CD4-positive, alpha-beta T cell treated with Interleukin-10 for 1 hour (primary cell): ENCODE results near the gene ZMYND10.

Experiments
- DNase-seq: peaks from one replicate; pipeline ENCODE4 v3.0.0-alpha.2; 2020

The ZMYND10 gene

DNA sequence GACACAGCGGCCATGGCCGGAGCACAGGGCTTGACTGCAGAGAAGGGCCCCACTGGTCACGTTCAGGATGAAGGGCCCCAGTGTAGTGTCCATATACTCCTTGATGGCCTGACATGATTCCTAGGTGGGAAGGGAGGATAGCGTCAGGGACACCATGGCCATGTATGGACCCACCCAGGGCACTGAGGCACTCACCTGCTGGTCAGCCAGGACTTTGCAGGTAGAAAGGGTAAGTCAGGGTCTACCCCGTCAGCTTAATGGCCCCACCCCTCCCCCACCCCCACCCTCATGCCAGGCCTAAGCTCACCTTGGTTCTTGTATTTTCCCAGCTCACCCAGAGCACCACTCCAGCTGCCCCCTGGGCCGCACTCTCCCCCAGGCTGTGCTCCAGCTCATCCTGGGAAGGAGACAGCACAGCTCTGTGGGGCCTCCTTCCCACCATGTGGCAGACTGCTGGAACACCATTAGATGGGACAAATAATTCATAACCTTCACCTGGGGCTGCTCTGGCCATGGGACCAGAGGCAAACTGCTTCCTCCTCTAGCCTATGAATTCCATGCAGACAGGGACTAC lies 44.8 kb downstream of the ZMYND10 start:
- DNase-seq = no peak

DNA sequence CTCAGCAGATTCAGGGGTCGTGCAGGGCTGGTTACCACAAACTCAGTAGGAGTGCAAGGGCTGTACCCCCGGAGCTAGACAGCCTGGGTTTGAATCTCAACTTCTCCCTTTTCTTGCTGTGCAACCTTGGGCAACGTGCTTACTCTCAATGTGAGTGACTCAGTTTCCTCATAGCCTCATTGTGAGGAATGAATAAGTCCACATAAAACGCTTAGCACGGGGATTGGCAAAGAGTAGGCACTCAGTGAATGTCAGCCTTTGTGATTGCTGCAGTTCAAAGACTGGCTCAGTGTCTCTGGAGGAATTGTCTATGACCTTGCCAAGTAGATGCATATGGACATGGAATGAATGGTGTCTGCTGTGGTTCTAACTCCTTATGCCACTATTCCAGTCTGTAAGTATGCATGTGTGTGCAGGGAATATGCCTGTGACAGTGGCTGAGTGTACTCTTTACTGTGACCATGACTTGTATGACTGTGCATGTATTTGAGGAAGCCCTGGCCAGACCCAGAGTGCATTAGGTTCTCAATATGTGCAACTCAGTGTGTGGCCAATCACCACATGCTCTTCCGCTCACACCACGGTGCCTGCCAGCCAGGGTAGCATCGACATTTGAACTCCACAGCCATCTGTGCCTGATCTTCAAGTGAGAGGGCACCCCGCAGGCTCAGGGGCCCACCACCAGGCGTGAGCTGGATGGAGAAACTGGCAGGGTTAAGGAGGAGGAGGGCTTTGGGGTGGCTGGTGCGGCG lies 45.4 kb downstream of the ZMYND10 start:
- DNase-seq = no peak

DNA sequence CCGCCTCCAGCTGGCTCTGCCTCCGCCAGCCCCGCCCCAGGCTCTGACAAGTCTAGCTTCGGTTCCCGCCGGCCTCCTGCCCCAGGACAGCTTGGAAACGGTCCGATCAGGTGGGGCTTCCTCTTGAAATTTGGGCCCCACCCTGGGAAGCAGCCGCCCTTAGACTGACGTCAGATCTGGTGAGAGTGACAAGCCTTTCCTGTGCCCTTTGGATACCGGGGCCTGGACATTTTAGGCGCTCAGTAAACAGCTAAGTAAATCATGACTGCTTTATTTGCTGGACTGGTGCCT lies 45.9 kb downstream of the ZMYND10 start:
- DNase-seq = no peak

DNA sequence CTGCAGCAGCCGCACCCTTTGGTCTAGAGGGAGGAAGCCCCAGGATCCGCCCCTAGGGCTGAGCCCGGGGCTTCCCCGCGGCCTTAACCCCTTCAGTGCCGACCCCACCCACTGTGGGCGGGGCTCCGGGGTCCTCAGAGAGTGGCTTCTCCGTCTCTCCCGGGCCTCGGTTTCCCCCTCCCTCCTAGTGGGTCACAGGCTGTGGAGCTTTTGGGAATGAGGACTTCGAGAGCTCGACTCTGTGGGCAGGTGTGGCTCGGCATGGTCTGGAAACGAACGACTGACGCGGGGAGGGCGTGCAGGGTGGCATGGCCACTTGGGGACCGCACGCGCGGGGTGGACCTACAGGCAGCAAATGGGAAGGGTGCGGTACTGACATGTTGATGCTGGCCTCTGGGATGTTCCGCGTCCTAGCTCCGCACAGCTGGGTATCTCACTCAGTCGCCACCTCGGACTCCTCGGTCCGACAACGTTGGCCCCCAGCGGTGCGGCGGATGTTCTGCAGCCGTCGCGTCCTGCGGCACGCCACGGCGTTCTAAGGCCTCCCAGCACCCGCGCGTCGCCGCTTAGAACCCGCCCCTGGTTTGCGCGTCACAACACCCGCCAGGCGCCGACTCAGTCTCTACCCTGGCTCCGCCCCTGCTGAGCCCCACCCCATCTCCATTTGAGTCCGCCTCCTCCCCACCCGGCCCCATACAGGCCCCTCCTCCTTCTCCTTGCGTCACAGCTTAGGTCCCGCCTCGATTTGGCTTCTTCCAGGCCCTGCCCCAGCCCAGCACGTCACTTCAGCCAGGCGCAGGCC lies 46.5 kb downstream of the ZMYND10 start, which contains the start of the genes HYAL3 and NAA80:
Gene HYAL3 (minus strand): TSS at position 570 of the 802 bp plus-strand sequence. CDS start 3,803 bp downstream, outside the sequence.
Gene NAA80 (minus strand): TSS at position 570 of the 802 bp plus-strand sequence. CDS start 1,942 bp downstream, outside the sequence.
- DNase-seq = peak; percentile 100

DNA sequence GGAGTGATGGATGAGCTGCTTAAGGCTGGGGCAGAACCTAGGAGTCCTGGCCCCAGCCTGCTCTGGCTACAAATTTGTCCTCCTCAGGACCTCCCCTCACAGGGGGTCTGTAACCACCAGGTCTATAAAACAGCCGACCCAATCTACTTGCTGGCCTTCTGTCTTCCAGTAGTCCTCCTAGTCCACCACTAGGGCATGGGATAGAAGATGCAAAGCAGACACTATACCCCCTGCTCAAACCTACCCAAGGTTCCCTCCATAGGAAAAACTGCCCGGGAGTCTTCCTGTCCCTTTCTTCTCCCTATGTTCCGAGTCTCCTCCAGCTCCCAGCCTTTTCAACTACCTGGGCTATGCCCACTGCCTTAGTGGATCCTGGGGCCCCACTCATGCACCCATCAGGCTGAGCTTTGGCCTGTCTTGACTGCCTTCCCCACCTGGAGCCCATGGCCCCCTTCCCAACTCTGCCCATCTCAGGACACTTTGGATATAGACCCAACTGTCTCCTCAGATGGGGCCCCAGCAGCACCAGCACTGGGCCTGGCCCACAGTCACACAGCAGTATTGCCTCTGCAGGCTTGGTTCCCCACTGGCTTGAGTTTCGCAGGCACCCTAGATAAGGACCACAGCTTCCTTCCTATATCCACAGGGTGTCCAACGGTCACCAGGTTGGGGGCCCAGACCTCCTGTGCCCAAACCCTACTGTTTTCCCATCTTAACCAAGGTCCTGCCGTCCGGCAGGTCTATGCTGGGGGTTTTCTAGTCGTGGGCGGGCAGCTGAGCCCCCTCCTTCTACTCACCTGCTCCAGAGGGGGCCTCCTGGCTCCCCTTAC lies 47.4 kb downstream of the ZMYND10 start:
- no peak for DNase-seq

DNA sequence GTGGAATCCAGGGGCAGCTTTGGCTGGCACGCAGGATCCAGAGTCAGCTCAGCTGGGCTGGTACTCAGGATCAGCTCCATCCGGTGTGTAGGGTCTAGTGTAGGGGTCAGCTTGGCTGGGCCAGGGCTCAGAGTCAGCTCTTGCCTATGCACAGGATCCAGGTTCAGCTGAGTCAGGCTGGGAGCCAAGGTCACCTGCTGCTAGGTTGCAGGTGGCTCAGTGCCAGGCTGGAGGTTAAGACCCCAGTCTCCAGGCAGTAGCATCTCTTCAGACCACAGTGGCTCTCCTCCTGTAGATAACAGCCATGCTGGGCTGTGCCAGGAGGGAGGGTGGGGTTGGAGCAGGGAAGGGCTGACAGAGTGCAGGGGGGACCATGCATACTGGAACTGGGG lies 48.2 kb downstream of the ZMYND10 start:
- DNase-seq = no peak

DNA sequence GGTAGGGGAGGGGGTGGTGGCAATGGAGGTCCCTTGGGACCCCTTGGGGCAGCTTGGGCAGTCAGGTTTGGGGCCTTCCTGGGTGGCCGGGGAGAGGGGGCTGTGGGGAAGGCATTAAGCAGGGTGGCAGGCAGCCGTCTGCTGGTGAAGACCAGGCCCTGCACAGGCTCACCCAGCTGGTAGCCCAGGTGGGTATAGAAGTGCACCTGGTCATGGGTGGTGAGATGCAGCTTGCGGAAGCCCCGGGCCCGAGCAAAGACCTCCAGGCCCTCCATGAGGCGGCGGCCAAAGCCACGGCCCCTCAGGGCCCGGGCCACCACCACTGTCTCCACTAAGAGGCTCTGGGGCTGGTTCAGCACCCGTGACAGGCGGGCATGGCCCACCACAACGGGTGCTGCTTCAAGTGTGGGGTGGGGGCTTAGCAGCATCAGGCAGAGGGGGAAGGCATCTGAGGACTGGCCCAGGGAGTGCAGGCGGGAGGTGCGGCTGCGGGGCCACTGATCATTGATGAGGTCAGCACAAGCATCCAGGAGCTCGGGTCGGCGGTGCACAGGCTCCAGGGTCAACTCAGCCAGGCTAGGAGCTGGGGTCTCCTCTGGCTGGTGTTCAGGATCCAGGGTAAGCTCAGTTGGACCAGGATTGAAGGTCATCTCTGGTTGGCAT lies 48.7 kb downstream of the ZMYND10 start:
- no peak for DNase-seq

DNA sequence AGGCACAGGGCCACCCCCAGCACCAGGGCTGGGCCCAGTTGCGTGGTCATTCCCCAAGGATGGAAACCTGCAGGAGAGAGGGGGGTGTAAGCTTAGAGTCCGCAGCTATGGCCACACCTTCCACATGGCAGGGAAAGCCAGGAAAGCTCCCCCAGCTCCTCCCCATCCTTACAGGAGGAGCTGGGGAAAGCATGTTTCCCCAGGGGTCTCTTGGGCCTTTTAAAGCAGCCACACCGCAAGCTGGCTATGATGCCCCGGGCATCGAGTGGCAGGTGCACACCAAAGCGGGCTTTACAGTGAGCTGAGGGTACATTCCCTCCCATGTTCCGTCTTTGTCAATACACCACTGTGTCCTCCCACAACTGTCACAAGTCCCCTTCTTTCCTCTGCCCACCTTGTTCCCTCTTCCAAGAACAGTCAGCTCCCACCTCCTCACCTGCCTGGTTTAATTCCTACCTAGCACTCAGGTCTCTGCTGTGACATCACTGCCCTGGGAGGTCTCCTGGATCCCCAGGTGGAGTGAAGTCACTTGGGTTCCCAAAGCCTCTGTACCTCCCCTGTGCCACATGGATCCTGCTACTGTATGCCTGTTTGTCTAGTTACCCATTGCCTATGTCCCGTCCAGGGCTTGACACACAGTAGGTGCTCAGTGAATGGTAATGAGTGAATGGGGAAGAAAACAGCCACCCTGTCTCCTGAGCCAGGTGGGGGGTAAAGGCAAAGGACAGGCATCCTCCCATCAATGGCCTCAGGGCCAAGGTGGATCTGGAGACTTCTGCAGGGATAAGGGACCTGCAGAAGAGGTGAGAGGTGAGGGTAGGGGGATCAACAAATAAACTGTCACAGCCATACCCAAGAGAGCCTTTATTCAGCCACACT lies 49.7 kb downstream of the ZMYND10 start:
- no peak for DNase-seq

DNA sequence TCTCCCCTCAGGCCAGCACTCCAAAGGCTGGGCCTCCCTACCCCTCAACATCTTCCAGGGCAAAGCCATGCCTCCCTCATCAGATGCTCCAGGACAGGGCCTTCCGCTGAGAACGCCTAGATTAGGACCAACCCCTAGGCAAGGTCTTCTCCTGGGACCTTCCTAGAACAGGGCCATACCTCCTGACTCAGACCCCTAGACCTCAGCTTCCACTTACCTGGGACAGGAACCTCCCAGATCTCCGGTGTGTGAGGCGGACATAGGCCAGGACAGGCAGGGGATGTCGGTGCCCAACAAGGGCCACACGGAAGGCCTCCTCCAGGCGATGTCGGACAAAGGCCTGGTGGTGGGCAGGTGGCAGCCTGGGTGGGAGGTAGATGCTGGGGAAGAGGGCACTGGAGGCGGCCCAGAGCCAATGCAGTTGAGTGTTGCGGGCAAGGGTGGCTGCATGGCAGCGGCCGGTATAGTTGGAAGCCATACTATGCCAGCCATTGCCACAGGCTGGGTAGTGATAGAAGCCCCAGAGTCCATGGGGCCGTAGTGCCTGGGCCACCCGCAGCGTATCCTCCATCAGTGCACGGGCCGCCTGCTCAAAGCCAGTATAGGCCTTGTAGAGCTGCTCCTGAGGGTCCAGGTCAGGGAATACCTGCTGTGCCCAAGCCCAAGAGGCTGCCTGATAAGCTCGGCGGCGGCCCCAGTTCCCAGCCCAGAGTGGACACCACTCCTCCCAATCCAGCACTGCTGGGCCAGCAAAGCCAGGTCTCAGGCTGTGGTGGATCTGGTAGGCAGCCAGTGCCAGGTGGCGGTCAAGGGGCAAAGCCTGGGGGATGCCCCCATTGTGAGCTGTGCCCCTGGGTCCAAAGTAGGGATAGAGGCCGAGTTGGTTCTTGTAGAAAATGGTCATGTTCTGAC lies 50.8 kb downstream of the ZMYND10 start:
- no peak for DNase-seq

DNA sequence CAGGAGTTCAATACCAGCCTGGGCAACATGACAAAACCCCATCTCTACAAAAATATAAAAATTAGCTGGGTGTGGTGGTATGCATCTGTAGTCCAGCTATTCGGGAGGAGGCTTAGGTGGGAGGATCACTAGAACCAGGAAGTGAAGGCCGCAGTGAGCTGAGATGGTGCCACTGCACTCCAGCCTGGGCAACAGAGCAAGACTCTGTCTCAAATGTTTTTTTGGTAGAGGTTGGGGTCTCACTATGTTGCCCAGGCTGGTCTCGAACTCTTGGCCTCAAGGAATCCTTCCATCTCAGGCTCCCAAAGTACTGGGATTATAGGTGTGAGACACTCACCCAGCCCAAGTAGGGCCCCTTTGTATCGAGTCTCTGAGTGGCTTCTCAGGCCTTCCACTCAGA lies 51.4 kb downstream of the ZMYND10 start:
- DNase-seq = no peak

DNA sequence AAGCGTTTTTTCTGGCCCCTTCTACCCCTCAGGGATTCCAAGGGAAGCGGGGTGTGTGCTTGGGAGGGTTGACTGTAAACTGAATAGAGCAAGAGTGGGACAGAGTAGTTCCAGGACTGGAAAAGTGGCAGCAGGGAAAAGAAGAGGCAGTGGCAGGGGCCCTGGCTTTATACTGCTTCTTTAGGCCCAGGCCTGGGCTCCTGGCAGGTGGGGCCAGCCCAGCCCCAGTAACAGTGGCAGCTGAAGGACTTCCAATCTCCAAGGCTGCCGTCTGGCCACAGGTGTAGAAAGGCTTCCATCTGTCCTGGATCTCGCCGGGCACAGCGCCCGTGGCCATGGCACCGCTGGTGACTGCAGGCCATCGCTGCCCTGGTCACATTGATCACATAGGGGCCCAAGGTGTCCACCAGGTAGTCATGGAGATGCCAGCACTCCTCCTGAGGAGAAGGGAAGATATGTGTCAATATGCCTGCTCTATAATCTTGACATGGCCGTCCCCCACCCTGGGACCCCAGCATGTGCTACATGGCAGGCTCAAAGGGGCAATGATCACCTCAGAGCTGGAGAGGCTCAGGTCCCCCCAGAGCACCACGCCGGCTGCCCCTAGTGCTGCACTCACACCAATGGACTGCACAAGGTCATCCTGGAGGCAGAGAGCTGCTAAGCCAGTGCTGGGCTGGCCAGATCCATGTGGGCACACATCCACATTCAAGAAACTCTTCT lies 52.3 kb downstream of the ZMYND10 start:
- no peak for DNase-seq

DNA sequence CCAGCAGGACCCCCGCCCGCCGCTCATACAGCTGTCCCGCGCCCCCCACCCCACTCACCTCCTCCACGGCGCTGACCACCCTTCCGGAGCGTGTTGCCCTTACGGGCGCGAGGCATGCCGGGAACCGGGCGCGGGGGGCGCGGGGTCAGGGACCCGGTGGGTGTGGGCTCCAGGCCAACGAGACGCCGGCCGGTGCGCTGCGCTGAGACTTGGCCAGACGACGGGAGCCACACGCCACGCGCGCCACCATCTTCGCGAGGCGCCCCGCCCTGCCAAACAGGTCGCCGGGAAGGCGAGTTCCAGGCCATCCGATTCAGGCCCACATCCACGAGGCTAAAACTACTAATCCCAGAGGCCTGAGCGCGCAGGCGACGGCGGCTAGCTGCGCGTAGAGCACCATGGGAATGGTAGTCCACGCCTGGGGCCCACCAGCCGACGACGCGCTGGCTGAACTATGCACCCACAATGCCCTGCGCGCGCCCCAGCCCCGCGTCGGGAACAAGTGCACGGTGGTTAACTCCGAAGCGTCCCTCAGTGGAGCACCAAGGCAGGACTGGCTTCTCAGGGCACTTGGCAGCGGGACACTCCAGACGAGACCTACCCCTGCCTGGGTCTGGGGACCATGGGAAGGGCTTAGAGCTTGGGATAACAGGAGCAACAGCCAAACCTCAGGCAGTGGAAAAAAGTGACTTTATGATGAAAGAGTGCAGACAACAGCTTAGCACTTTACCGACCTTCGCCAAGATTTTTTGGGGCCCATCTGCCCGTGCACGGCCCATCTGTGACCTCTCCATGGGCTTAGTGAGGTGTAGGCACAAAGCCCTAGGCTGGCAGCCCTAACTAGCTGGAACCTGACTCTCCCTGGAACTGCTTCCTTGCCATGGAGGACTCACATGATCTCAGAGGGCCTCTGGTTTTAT lies 53.1 kb downstream of the ZMYND10 start, which contains the start of gene IFRD2:
Gene IFRD2 (minus strand): TSS at position 271 of the 920 bp plus-strand sequence. CDS start 155 bp downstream, at position 116.
- peak; percentile 97 for DNase-seq
